NCI-H146 (cell line): ENCODE data around the gene PTBP3.
"Not testable (repeated sequence)": the region's sequence is repeated elsewhere in the genome, so short reads cannot be mapped to it uniquely, and the experiment has no call there.

Experiments
- DNase-seq: peaks from one replicate; lab custom pipeline; 2025; lab: John Stamatoyannopoulos, UW

PTBP3 gene

GRCh38 chr9:112268413-112268812 is 65.0 kb downstream of the PTBP3 start:
- DNase-seq, result no peak

- not testable (repeated sequence) for DNase-seq
Observed at GRCh38 chr9:112267086-112267485, 66.3 kb downstream of the PTBP3 start.

- DNase-seq, result no peak
Observed at GRCh38 chr9:112265391-112265790, 68.0 kb downstream of the PTBP3 start.

- DNase-seq, result no peak
Observed at GRCh38 chr9:112262577-112262976, 70.8 kb downstream of the PTBP3 start.

- no peak for DNase-seq
Observed at GRCh38 chr9:112261133-112261532, 72.3 kb downstream of the PTBP3 start.

- no peak for DNase-seq
Observed at GRCh38 chr9:112258106-112258505, 75.3 kb downstream of the PTBP3 start.

- DNase-seq, result no peak
Observed at GRCh38 chr9:112252194-112252593, 81.2 kb downstream of the PTBP3 start.

GRCh38 chr9:112249277-112249676 is 84.1 kb downstream of the PTBP3 start:
- DNase-seq, result no peak

- DNase-seq, result no peak
Observed at GRCh38 chr9:112248722-112249121, 84.7 kb downstream of the PTBP3 start.

- no peak for DNase-seq
Observed at GRCh38 chr9:112247090-112247489, 86.3 kb downstream of the PTBP3 start.

- DNase-seq, result no peak
Observed at GRCh38 chr9:112245126-112245525, 88.3 kb downstream of the PTBP3 start.

GRCh38 chr9:112242147-112242804 is 91.1 kb downstream of the PTBP3 start:
- DNase-seq, result no peak

- no peak for DNase-seq
Observed at GRCh38 chr9:112241491-112241890, 91.9 kb downstream of the PTBP3 start.

GRCh38 chr9:112239708-112240107 is 93.7 kb downstream of the PTBP3 start:
- DNase-seq, result no peak

GRCh38 chr9:112239284-112239683 is 94.1 kb downstream of the PTBP3 start:
- no peak for DNase-seq

GRCh38 chr9:112234779-112235178 is 98.6 kb downstream of the PTBP3 start:
- no peak for DNase-seq

GRCh38 chr9:112233769-112234168 is 99.7 kb downstream of the PTBP3 start:
- DNase-seq, result no peak

- no peak for DNase-seq
Observed at GRCh38 chr9:112232233-112232632, 101.2 kb downstream of the PTBP3 start.

- DNase-seq, result no peak
Observed at GRCh38 chr9:112226091-112226490, 107.3 kb downstream of the PTBP3 start.

- DNase-seq, result no peak
Observed at GRCh38 chr9:112224401-112225289, 108.8 kb downstream of the PTBP3 start.

- DNase-seq, result no peak
Observed at GRCh38 chr9:112218908-112219307, 114.5 kb downstream of the PTBP3 start.

GRCh38 chr9:112212926-112213325 is 120.5 kb downstream of the PTBP3 start:
- no peak for DNase-seq

- DNase-seq, result no peak
Observed at GRCh38 chr9:112207451-112207850, 126.0 kb downstream of the PTBP3 start.
